HUDEP-2 (cell line): ENCODE data around the gene TMEM138.

Source experiments
- DNase-seq, 76 experiments: peaks; one replicate each; lab custom pipeline; 2025; ENCODE audit not compliant: unreplicated experiment in 76 of 76; lab: John Stamatoyannopoulos, UW

The TMEM138 gene

GRCh38 chr11:61361741-61362541, at the start of gene TMEM138, which contains the start of gene CYB561A3:
Gene TMEM138, plus strand, starts transcription at chr11:61362374. Its CDS starts 2,017 bp downstream, at chr11:61364391.
Gene CYB561A3, minus strand, starts transcription at chr11:61361882. Its CDS starts 5,169 bp downstream, at chr11:61356713.
- peak in 75 of 76 experiments; percentile 48 to 95 (median 86) for DNase-seq

DNA sequence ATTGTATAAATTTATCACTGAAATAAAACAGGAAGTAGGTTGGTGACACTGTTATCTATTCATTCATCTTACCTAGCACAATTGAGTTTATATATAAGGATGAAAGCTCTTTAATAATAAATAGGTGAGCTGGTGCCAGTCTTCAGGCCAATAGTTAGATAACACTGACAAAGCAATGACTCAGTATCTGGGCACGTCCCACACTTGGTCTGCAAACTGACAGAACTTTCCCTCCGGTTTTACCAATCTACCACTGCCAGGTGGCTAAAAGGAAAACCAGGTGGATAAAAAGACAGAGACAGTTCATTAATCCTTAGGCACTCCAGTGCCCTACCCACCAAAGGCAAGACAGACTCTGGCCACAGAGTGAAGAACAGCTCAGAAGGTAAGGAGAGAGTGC, 46.9 kb upstream of the TMEM138 start:
- DNase-seq, result peak in 11 of 76 experiments; percentile 11 to 55 (median 20)

DNA sequence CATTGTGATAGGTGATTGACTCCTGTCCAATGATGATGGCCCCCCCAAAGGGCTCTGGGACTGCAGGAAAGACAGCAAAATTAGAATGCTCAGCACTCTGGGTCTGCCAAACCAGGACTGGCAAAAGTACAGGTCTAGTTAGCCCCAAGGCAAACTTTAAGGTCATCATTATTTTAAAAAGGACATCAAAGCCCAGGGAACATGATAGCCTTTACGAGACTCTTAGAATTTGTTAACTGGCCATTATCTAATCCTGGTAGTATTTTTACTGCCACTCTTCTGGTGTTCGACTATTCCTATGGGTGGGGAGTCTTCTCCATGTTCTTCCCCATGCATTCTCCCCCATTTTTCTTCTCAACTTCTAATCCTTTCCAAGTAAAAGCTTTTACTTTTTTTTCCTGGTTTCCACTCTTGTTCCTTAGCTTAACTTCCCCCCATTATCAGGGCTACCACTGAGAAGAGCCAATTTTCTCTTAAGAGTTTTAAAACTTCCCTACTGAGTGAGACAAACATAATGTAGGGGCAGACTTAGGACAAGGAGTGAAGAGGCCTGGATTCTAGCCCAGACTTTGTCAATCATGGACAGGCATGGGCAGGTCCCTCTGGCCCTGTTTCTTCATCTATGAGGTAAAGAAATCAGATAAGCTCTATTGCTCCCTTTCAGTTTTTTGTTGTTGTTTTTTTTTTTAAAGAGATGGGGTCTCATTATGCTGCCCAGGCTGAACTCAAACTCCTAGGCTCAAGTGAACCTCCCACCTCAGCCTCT, 36.3 kb upstream of the TMEM138 start:
- DNase-seq, result peak in 24 of 76 experiments; percentile 7 to 54 (median 29)

GRCh38 chr11:61327669-61328071, 34.5 kb upstream of the TMEM138 start:
- DNase-seq, result no peak

- no peak for DNase-seq
Observed at GRCh38 chr11:61328351-61328750, 33.8 kb upstream of the TMEM138 start.

GRCh38 chr11:61329871-61330270, 32.3 kb upstream of the TMEM138 start:
- DNase-seq, result no peak

DNA sequence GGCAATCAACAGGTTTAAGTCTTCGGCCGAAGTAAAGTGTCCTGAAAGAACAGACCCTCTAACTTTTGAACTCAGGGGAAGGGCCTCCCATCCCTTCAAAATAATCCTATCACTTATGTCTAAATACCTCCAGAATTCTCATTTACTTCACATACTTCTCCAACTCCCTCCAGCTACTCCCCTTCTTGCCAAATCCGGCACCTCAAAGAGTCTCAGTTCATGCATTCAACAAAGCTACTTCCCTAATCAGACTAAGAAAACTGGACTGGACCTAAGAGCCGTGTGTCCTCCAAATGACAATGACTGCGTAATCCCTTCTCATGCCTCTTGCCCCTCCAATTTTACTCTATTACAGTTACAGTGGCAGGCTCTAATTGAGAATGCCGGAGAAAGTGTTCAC, 30.5 kb upstream of the TMEM138 start:
- peak in 2 of 76 experiments; percentile 15 to 18 for DNase-seq

- DNase-seq, result peak in 3 of 76 experiments; percentile 18 to 26 (median 26)
Observed at GRCh38 chr11:61332281-61332796, 29.8 kb upstream of the TMEM138 start.

- peak in 74 of 76 experiments; percentile 45 to 95 (median 85) for DNase-seq
Observed at GRCh38 chr11:61332797-61333549, 29.2 kb upstream of the TMEM138 start, which contains the start of the genes DDB1 and TKFC. Gene DDB1, minus strand, starts transcription at chr11:61333105. Its CDS starts 137 bp downstream, at chr11:61332968. Gene TKFC, plus strand, starts transcription at chr11:61333228. Its CDS starts 1,501 bp downstream, at chr11:61334729.

DNA sequence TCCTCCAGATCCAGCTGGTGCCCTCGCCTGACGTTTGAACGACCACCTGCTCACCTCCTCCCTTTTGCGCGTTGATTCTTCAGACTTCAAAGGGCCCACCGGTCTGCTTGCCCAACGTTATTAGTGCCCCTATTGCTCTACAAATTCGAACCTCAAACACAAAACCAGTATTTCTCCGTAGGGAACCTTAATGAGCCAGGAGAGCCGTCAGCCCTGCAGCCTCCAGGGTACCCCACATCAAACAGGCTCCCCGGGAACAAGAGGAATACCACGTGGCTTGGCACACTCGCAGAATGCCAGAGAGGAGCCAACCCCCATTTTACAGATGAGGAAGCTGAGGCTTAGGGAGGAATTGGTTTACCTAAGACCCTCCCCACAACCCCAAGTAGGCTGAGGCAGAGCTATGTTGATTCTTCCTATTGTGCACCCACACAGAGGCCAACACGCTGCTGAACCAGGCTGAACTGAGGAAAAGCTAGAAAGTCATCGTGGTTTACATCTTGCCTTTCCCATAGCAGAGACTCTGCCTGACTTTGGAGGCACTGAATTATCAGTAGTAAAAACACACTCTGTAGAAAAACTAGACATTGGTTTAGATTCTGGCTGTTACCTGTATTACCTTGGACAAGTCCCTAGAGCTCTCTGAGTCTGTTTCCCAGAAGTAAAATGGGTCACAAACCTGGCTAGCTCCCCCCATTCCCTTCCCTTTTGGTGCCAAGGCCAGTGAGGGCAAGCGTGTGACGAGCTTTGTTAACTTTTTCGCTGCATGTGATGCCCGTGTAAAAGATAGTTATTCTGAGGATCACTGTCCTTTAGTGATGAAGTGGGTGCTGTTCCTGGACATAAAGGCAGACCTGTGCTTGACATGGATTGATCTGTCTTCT, 28.4 kb upstream of the TMEM138 start:
- DNase-seq, result peak in 3 of 76 experiments; percentile 19 to 40 (median 32)

DNA sequence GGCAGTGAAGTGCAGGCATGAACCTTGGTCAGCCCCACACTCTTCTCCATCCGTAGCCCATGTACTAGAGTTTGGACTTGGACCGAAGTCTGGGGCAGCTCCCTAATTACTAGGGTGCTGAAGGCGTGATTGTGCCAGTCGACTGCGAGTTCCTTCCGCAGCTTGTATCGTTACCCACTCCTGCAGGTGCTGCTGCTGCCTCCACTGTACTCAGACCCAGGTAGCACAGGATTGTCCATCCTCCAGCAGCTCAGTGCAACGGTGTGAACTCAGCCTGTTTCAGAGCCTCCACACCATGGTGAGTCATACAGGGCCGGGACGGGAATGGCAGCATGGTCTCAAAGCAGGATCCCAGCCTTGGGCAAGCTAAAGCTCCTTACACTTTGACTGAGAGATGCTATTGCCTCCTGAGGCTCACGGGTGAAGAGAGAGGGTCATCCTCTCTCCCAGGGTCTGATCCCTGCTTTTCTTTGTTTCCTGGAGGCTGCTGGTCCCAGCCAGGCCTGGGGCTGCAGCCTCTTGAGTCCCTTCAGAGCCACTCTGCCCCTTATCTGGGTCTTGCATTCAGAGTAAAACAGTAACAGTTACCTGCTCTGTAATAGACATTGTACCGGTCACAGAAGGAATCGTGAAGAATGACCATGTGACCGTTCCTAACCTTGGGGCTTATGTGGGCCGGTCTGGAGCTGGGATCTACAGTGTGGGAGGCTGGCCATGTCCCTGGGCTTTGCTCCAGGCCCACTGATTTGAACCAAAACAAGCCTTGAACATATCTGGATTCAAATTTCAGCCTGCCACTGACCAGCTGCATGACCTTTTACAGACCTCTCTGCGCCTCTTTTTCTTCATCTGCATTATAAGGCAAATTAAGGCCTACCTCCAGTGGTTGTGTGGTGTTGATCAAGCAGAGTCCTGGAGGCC, 27.5 kb upstream of the TMEM138 start:
- peak in 25 of 76 experiments; percentile 11 to 57 (median 34) for DNase-seq

DNA sequence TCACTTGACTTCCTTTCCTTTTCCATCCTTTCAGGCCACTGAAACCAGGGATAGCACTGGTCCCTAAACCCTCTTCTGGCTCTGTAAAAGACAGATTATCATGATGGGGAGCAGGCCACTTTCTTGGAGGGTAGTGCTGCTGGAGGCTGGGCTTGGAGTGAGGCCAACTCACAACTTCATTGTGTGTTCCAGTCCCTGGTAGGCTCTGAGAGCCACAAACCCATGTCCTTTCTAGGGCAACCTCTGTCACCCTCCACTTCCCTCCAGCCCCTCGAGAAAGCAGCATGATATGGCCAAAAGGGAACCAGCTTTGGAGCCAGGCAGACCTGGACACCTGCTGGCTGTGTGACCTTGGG, 26.8 kb upstream of the TMEM138 start:
- DNase-seq, result peak in 54 of 76 experiments; percentile 11 to 66 (median 47)

DNA sequence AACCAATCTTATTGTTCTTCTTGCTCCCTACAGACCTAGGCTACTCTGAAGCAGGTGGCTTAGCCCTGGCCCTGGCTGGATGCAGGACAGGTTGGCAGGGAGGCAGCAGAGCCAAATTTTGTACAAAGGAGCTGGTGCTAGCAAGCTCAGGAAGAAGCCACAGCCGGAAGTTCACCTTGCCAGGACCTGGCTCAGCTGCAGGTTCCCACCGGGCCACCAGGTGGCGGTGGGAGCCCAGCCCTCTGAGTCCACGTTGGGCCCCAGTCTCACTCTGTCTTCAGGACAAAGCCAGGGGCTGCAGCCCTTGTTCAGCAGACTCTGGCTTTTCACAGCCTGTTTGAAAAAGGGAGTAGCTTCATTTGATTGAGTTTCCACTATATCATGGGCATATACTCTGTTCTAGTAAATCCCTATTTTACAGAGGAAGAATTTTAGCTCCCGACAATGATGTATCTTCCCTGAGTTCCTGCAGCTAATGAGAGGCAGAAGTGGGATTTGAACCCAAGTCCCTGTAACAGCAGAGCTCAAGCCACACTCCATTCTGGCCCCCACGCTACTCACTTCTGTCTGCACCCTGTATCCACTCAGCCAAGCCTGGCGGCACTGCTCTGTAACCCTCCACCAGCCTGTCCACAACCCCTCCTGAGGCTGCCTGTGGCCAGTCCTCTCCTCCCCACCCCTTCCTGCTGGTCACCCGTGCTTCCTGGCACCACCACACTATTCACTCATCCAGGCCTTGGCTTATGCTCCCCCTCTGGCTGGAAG, 25.8 kb upstream of the TMEM138 start:
- peak in 71 of 76 experiments; percentile 16 to 89 (median 67) for DNase-seq

GRCh38 chr11:61337706-61338470, 24.3 kb upstream of the TMEM138 start:
- no peak for DNase-seq

DNA sequence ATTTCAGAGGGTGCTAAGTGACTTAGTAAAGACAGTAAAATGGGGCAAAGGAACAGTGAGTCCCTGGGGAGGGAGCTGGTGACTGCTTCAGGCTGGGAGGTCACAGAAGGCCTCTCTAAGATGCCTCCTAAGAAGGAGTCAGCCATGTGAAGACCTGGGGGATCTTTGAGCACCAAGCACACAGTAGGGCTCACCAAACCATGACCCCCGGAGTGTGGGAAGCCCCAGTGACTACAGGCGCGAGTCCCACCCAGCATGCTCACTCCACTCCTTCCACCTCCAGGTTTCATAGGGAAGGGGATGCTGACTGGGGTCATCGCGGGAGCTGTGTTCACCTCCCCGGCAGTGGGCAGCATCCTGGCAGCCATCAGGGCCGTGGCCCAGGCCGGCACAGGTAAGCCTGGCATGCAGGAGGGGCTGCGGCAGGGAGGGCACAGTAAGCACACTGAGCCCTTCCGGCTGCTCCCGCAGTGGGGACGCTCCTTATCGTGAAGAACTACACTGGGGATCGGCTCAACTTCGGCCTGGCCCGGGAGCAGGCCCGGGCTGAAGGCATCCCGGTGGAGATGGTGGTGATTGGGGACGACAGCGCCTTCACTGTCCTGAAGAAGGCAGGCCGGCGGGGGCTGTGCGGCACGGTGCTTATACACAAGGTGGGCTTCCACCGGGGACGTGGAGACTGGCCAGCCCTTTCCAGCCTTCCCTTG, 23.2 kb upstream of the TMEM138 start:
- no peak for DNase-seq

DNA sequence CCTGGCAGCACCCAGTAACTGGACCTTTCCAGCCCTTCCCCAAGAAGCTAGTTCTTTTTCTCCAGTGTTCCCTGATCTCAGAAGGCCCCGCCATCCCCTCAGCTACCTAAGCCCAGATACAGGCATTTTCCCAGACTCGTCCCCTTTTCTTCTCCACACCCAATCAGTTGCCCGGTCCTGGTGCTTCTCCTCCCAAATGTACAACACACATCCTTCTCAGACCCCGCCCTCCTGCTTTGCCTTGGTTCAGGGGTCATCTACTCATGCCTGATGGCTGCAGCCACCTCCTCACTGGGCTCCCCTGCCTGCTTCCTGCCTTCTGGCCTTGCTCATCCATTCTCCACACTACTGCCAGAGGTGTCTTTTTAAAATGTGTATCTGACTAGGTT, 22.7 kb upstream of the TMEM138 start:
- no peak for DNase-seq
